Neural progenitor cell (in vitro differentiated cells): ENCODE results near the gene SNAP25. TPM values are rescaled to one million over a fixed set of nuclear protein-coding genes. Genes with fewer than 3 reads are reported as not detected.

ENCODE experiments used
- DNase-seq: peaks from one replicate; pipeline ENCODE4 v3.0.0-alpha.2; 2016; ENCODE audit warnings: low spot score
- H2AFZ ChIP-seq: fragments of 200-600 bp; sonication (generic); replicated peaks from 2 replicates; pipeline ENCODE4 v1.6.1; 2016; ENCODE audit warnings: antibody characterized with exemption
- H3F3A ChIP-seq: fragments of 200-600 bp; sonication (generic); 2 replicates; pipeline ENCODE4 v1.6.1; 2016; ENCODE audit warnings: antibody characterized with exemption, low read depth
- H3K27ac ChIP-seq: fragments of 200-600 bp; sonication (generic); 2 replicates; pipeline ENCODE4 v1.5.1; 2016; ENCODE audit warnings: mild to moderate bottlenecking
- H3K27me3 ChIP-seq: fragments of 200-600 bp; sonication (generic); 2 replicates; pipeline ENCODE4 v1.6.1; 2016; ENCODE audit warnings: mild to moderate bottlenecking, moderate library complexity
- H3K36me3 ChIP-seq: fragments of 200-600 bp; sonication (generic); 2 replicates; pipeline ENCODE4 v1.5.1; 2016
- H3K4me1 ChIP-seq: fragments of 200-600 bp; sonication (generic); 2 replicates; pipeline ENCODE4 v1.6.1; 2016; ENCODE audit warnings: mixed run types
- H3K4me2 ChIP-seq: fragments of 200-600 bp; sonication (generic); 2 replicates; pipeline ENCODE4 v1.6.1; 2016
- H3K4me3 ChIP-seq: fragments of 200-600 bp; sonication (generic); 2 replicates; pipeline ENCODE4 v1.5.1; 2016
- H3K79me2 ChIP-seq: fragments of 200-600 bp; sonication (generic); 2 replicates; pipeline ENCODE4 v1.6.1; 2016; ENCODE audit warnings: low read depth
- H3K9ac ChIP-seq: fragments of 200-600 bp; sonication (generic); 2 replicates; pipeline ENCODE4 v1.6.1; 2016
- H3K9me3 ChIP-seq: fragments of 200-600 bp; sonication (generic); 2 replicates; pipeline ENCODE4 v1.5.1; 2016; ENCODE audit warnings: low read depth
- H4K20me1 ChIP-seq: fragments of 200-600 bp; sonication (generic); 2 replicates; pipeline ENCODE4 v1.6.1; 2016; ENCODE audit warnings: low read depth
- H3K27ac Mint-ChIP-seq: 3 replicates; pipeline ENCODE4 v1.8.0; 2021; ENCODE audit warnings: mixed read lengths
- H3K27me3 Mint-ChIP-seq: 2 replicates; pipeline ENCODE4 v1.8.0; 2022; ENCODE audit warnings: low read depth, mild to moderate bottlenecking, inconsistent platforms, moderate library complexity, mixed read lengths; ENCODE audit not compliant: insufficient read depth
- H3K36me3 Mint-ChIP-seq: 3 replicates; pipeline ENCODE4 v1.8.0; 2021; ENCODE audit warnings: mixed read lengths
- H3K4me1 Mint-ChIP-seq: 3 replicates; pipeline ENCODE4 v1.8.0; 2021; ENCODE audit warnings: mixed read lengths
- H3K4me3 Mint-ChIP-seq: 3 replicates; pipeline ENCODE4 v1.8.0; 2021; ENCODE audit warnings: mild to moderate bottlenecking, moderate library complexity, mixed read lengths
- H3K9me3 Mint-ChIP-seq: 3 replicates; pipeline ENCODE4 v1.8.0; 2020; ENCODE audit warnings: mixed read lengths
- EZH2 ChIP-seq: fragments of 200-600 bp; sonication (generic); IDR thresholded peaks from 2 replicates; pipeline ENCODE4 v1.6.1; 2017; ENCODE audit warnings: antibody characterized with exemption, mild to moderate bottlenecking, moderate library complexity
- EZH2phosphoT487 ChIP-seq: fragments of 200-600 bp; sonication (generic); IDR thresholded peaks from 2 replicates; pipeline ENCODE4 v1.6.1; 2017; ENCODE audit warnings: antibody characterized with exemption
- total RNA-seq: library from RNA; depleted of rRNA; stranded (reverse); fragments of >200 nt; gene quantifications from 2 replicates; pipeline ENCODE4 v1.2.3, GENCODE V29; 2015; ENCODE audit warnings: low replicate concordance
- TF ChIP-seq, protein P1 (sequence below): fragments of 200-600 bp; sonication (generic); IDR thresholded peaks from 2 replicates; pipeline ENCODE4 v1.5.1; 2017; ENCODE audit warnings: antibody characterized with exemption, mild to moderate bottlenecking

The SNAP25 gene
- total RNA-seq, 1 donor from 2014 or later: not detected

GRCh38 chr20:10213526-10213925, 5.1 kb upstream of the SNAP25 start:
- no peak overlapping the region for H3K4me3 Mint-ChIP-seq
- no peaks in the 10 kb centered on the region for H3K9me3 Mint-ChIP-seq
- Histone ChIP-seq H3F3A (peaks cover 16% of the 10 kb centered on the region), H3K27ac (no peak overlapping the region), H3K4me3 (no peak overlapping the region), H3K9ac (no peak overlapping the region), H3K79me2 (no peaks in the 10 kb centered on the region), H3K9me3 (no peaks in the 10 kb centered on the region), H2AFZ (no peak overlapping the region), H3K36me3 (no peaks in the 10 kb centered on the region), H3K27me3 (peaks cover 36% of the 10 kb centered on the region), H4K20me1 (no peaks in the 10 kb centered on the region), H3K4me2 (no peak overlapping the region), H3K4me1 (peaks cover 10% of the 10 kb centered on the region)
- DNase-seq: no peak
- H3K27ac Mint-ChIP-seq: no peak overlapping the region
- no peaks in the 10 kb centered on the region for H3K36me3 Mint-ChIP-seq
- H3K27me3 Mint-ChIP-seq: peaks cover 3% of the 10 kb centered on the region
- TF ChIP-seq EZH2phosphoT487 (no peak), EZH2 (no peak)
- TF ChIP-seq, protein P1, sequence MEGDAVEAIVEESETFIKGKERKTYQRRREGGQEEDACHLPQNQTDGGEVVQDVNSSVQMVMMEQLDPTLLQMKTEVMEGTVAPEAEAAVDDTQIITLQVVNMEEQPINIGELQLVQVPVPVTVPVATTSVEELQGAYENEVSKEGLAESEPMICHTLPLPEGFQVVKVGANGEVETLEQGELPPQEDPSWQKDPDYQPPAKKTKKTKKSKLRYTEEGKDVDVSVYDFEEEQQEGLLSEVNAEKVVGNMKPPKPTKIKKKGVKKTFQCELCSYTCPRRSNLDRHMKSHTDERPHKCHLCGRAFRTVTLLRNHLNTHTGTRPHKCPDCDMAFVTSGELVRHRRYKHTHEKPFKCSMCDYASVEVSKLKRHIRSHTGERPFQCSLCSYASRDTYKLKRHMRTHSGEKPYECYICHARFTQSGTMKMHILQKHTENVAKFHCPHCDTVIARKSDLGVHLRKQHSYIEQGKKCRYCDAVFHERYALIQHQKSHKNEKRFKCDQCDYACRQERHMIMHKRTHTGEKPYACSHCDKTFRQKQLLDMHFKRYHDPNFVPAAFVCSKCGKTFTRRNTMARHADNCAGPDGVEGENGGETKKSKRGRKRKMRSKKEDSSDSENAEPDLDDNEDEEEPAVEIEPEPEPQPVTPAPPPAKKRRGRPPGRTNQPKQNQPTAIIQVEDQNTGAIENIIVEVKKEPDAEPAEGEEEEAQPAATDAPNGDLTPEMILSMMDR: no peak
- peaks cover 14% of the 10 kb centered on the region for H3K4me1 Mint-ChIP-seq

DNA sequence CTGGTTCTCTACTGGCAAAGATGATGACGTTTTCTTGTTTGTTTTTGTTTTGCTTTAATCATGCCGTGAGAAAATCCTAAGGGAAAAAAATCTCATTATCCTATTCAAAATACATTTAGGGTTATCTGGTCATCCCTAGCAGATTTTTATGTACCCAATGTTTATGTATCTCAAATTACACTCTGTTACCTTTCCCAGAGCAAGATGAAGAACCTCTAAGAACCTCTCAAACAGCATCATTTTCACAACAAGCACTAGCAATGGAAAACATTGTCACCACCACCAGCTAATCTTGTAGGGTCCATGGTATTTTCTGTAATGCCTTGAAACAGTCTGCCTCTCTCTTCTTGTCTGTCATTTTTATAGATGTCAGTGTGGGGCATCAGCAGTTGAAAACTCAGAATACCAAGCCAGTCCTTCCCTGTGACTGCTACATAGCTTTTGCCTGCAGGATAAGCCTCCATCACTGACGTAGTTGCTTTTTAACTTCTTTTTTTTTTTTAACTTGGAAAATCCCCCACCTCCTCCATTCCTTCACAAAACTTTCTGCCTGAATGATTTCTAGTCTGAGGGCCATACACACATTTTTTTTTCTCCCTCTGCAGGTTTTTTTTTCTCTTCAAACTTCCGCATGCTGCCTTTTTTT, 2.4 kb upstream of the SNAP25 start:
- H3K4me2 ChIP-seq: peak overlapping the region; percentile 98
- H3K4me1 ChIP-seq: peaks cover 10% of the 10 kb centered on the region
- Mint-ChIP-seq H3K4me3 (peak overlapping the region; percentile 88), H3K9me3 (no peaks in the 10 kb centered on the region), H3K27me3 (peaks cover 5% of the 10 kb centered on the region), H3K36me3 (no peaks in the 10 kb centered on the region), H3K27ac (no peak overlapping the region), H3K4me1 (peaks cover 18% of the 10 kb centered on the region)
- DNase-seq: peak; percentile 25
- no peak overlapping the region for H3K9ac ChIP-seq
- H2AFZ ChIP-seq: no peak overlapping the region
- peak overlapping the region; percentile 60 for H3K4me3 ChIP-seq
- H3K36me3 ChIP-seq: no peaks in the 10 kb centered on the region
- no peaks in the 10 kb centered on the region for H3K79me2 ChIP-seq
- H3F3A ChIP-seq: peaks cover 21% of the 10 kb centered on the region
- H3K27me3 ChIP-seq: peaks cover 59% of the 10 kb centered on the region
- H4K20me1 ChIP-seq: peaks cover 17% of the 10 kb centered on the region
- no peaks in the 10 kb centered on the region for H3K9me3 ChIP-seq
- no peak overlapping the region for H3K27ac ChIP-seq
- TF ChIP-seq, protein P1: no peak
- no peak for TF ChIP-seq EZH2
- TF ChIP-seq EZH2phosphoT487: no peak

DNA sequence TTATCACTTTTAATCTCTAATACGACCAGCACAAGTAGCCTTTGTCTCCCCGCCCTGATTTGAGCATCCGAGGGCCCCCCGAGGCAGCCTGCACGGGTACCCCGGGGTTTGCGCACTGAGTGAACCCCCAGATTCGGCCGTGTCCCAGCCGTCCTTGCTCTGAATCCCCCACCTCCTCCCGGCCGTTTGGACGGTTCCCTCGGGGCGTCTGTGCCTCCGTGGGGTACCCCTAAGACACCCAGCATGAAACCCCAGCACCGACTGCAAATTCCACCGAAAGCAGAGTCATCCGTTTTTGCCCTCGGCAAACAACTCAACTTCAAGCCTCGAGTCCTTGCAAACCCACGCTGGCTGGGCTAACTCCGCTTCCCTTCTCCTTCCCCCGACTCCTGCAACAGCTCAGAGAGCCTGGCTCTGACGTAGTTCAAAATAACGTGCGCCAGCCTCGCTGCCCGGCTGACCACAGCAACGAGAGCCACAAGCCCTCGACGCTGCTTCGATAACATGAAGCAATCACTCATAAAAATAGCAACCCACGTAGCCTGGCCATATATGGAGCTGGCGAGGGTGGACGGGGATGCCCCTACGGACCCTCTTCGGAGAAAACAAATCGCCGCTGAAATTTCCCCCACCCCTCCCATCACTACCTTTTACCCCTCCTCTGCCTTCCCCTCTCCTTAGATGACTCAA, 764 bp upstream of the SNAP25 start:
- H3K9ac ChIP-seq: no peak overlapping the region
- H3K4me1 ChIP-seq: peaks cover 10% of the 10 kb centered on the region
- H3K27ac ChIP-seq: no peak overlapping the region
- DNase-seq: peak; percentile 90
- no peaks in the 10 kb centered on the region for H3K79me2 ChIP-seq
- H3K27me3 ChIP-seq: peaks cover 69% of the 10 kb centered on the region
- Mint-ChIP-seq H3K4me1 (peaks cover 18% of the 10 kb centered on the region), H3K4me3 (peak overlapping the region; percentile 88), H3K9me3 (no peaks in the 10 kb centered on the region), H3K27me3 (peaks cover 5% of the 10 kb centered on the region), H3K27ac (peak overlapping the region; percentile 98), H3K36me3 (no peaks in the 10 kb centered on the region)
- H3K36me3 ChIP-seq: no peaks in the 10 kb centered on the region
- H3F3A ChIP-seq: peaks cover 21% of the 10 kb centered on the region
- no peak for TF ChIP-seq EZH2
- TF ChIP-seq EZH2phosphoT487: no peak
- TF ChIP-seq, protein P1: no peak
- peaks cover 17% of the 10 kb centered on the region for H4K20me1 ChIP-seq
- H3K9me3 ChIP-seq: no peaks in the 10 kb centered on the region
- peak overlapping the region; percentile 60 for H3K4me3 ChIP-seq
- H2AFZ ChIP-seq: peak overlapping the region; percentile 88
- H3K4me2 ChIP-seq: peak overlapping the region; percentile 98
